ACHN (cell line): ENCODE results near the gene PALM.
"Not testable (repeated sequence)": the region's sequence is repeated elsewhere in the genome, so short reads cannot be mapped to it uniquely, and the experiment has no call there.

ENCODE experiments used
- DNase-seq: peaks from one replicate; pipeline ENCODE4 v3.0.0-alpha.2; 2015
- in situ Hi-C: cut with HindIII; loops from 2 replicates; pipeline ENCODE4 v1.10.0; 2017; ENCODE audit warnings: low sequenced_read_pairs, low pct_ligation_motif_present, low pct_unique_long_range_greater_than_20kb

Gene PALM

DNA sequence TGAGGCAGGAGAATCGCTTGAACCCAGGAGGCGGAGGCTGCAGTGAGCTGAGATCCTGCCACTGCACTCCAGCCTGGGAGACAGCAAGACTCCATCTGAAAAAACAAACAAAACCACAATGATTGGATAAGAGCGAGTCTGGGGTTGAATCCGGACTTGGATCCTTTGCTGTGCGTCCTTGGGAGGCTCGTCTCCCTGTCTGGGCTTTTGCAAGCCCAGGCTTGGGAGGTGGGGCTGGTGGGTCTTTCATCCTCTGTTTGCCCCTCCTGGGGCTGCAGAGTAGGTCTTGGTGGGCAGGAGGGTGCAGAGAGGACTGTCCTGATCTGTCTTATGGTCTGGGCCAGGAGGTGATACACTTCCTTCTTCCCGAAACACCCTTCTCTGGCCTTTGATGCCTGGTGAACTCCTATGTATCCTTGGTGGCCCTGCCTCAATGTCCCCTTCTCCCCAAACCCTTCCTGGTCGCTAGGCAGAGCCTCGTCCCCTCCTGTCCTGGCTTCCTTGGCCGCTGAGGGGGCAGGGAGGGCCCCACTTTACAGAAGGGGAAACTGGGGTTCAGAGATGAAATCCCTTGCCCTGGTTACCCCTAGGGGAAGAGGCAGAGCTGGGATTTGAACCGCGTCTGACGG lies 16.8 kb downstream of the PALM start:
- in situ Hi-C loops, result no loop called here
- DNase-seq, result no peak

DNA sequence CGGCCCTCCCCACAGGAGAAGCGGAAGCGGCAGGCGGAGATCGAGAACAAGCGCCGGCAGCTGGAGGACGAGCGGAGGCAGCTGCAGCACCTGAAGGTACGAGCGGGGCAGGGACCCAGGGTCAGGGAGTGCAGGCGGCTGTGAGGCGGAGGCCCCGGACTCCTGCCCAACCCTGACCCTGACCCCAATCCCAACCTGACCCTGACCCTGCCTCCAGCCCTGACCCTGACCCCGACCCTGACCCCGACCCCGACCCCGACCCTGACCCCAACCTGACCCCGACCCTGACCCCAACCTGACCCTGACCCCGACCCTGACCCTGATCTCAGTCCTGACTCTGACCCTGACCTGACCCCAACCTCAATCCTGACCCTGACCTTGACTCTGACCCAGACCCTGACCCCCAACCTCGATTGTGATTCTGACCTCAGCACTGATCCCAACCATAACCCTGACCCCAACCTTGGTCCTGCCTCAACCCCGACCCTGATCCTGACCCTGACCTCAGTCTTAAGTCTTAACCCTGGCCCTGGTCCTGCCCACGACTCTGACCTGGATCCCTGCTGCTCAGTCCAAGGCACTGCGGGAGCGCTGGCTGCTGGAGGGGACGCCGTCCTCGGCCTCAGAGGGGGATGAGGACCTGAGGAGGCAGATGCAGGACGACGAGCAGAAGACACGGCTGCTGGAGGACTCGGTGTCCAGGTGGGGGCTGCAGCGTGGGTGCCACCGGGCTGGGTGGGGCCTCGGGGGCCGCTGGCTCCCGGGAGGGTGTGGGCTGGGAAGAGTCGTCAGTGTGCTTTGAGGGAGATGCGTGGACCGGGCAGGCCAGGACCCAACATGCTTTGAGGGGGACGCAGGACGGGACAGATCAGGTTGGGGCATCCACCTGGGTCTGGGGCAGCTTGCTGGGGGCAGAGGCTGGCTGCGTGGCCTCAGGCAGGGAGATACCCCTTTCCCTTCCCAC lies 18.5 kb downstream of the PALM start:
- in situ Hi-C loops, result no loop called here
- DNase-seq, result no peak

GRCh38 chr19:728011-728410 lies 19.3 kb downstream of the PALM start:
- no peak for DNase-seq
- in situ Hi-C loops, result no loop called here

DNA sequence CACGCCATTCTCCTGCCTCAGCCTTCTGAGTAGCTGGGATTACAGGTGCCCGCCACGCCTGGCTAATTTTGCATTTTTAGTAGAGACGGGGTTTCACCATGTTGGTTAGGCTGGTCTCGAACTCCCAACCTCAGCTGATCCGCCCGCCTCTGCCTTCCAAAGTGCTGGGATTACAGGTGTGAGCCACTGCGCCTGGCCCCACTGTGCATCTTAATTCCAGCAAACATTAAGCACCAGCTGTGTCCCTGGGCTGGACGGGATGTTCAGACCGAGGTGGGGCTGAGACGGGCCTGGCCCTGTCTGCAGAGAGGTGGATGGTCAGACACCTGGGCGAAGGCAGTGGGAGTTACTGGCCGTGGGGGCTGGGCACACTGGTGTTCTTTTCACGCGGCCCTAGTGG lies 20.8 kb downstream of the PALM start:
- in situ Hi-C loops, DNase-seq: not testable (repeated sequence)

- no peak for DNase-seq
- in situ Hi-C loops, result no loop called here
These were observed 21.4 kb downstream of the PALM start for GRCh38 chr19:729965-730668.

DNA sequence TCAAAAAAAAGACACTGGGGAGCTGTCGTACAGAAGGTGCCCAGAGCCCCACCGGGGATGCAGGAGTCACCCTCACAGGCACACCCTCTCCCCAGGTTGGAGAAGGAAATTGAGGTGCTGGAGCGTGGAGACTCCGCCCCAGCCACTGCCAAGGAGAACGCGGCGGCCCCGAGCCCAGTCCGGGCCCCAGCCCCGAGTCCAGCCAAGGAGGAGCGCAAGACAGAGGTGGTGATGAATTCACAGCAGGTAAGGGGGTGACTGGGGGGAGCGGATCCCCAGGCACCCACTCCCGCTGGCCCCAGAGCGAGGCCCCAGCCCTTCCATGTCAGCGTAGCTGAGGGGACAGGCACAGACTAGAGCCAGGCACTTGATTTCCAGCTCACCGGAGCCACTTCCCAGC lies 22.3 kb downstream of the PALM start:
- no peak for DNase-seq
- in situ Hi-C loops, result no loop called here

DNA sequence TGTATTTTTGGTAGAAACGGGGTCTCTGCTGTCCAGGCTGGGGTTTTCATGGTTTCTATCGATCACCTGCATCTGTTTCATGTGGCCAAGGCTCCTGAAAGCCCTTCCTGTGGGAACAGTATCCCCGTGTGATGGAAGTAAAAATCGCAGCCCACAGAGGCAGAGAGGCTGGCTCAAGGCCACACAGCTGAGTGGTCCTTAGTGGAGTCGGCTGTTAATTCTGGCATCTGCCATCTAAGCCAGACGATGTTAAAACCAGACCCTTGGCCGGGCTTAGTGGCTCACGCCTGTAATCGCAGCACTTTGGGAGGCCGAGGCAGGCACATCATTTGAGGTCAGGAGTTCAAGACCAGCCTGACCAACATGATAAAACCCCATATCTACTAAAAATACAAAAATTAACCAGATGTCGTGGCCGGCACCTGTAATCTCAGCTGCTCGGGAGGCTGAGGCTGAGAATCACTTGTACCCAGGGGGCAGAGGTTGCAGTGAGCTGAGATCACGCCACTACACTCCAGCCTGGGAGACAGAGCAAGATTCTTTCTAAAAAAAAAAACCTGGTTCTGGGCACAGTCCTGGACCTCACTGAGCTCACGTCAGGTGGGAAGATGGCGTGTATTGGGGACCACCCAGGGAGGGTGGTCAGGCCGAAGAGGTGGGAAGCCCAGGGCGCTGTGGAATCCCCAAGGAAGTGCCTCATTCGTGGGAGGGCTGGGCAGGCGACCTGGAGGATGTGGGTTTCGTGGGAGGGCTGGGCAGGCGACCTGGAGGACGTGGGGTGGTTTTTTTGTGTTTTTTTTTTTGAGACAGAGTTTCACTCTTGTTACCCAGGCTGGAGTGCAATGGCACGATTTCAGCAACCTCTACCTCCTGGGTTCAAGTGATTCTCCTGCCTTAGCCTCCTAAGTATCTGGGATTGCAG lies 23.7 kb downstream of the PALM start:
- in situ Hi-C loops, result no loop called here
- no peak for DNase-seq

DNA sequence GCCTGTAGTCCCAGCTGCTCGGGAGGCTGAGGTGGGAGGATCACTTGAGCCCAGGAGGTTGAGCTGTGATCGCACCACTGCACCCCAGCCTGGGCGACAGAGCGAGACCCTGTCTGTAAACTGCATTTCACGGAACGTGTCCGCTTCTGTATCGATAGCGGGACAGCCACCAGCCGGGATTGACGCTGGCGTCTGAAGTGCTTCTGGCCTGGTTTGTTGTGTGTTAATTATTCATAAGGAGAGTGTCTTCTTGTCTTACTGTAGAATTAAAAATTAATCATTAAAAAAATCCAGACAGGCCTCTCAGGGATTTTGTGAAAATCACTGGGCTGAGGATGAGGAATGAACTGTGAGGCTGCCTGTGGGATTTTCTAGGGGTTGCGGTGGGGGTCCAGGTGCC lies 26.0 kb downstream of the PALM start:
- in situ Hi-C loops, result no loop called here
- DNase-seq, result peak; percentile 65

- in situ Hi-C loops, result no loop called here
- DNase-seq, result no peak
These were observed 27.4 kb downstream of the PALM start for GRCh38 chr19:736125-736524.

DNA sequence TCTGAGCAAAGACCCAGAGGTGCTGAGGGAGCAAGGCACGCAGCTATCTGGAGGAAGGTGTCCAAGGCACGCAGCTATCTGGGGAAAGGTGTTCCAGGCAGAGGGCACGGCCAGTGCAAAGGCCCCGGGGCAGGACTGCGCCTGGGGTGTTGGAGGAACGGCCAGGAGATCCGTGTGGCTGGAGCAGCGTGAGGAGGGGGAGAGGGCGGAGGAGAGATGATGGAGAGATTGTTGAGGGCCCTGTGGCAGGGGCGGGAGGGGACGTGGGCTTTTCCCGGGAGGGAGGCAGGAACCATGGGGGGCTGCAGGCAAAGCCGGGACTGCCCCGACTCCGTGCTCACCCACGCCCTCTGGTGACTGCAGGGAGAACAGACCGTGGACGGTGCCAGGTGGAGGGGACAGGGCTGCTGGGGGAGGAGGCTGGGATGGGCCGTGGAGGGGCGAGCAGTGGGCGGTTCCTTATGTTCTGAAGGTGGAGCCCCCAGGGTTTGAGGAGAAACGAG lies 28.9 kb downstream of the PALM start:
- in situ Hi-C loops, result no loop called here

GRCh38 chr19:738509-739128 lies 29.9 kb downstream of the PALM start:
- in situ Hi-C loops, result no loop called here
- no peak for DNase-seq

More for the DNA sequence above, 28.9 kb downstream of the PALM start:
- DNase-seq, result peak; percentile 44

GRCh38 chr19:739998-740715 lies 31.4 kb downstream of the PALM start:
- DNase-seq, result no peak
- in situ Hi-C loops, result no loop called here

DNA sequence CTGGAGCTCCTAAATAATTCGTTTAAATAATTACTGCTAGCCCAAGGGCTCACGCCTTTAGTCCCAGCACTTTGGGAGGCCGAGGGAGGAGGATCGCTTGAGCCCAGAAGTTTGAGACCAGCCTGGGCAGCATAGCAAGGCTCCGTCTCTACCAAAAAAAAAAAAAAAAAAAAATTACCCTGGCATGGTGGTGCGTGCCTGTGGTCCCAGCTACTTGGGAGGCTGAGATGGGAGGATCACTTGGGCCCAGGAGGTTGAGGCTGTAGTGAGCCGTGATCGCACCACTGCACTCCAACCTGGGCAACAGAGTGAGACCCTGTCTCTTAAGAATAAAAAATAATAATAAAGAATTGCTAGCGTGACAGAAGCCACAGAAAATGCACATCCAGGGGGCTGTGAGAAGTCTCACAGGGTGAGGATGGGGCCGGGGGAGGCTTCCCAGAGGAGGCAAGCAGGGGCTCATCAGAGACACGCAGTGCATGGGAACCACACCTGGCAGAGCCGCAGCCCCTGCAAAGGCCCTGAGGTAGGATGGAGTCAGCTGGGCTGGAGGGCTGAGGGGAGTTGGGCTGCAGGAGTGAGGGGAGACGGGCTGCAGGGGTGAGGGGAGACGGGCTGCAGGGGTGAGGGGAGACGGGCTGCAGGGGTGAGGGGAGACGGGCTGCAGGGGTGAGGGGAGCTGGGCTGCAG lies 32.2 kb downstream of the PALM start:
- DNase-seq, in situ Hi-C loops: not testable (repeated sequence)

DNA sequence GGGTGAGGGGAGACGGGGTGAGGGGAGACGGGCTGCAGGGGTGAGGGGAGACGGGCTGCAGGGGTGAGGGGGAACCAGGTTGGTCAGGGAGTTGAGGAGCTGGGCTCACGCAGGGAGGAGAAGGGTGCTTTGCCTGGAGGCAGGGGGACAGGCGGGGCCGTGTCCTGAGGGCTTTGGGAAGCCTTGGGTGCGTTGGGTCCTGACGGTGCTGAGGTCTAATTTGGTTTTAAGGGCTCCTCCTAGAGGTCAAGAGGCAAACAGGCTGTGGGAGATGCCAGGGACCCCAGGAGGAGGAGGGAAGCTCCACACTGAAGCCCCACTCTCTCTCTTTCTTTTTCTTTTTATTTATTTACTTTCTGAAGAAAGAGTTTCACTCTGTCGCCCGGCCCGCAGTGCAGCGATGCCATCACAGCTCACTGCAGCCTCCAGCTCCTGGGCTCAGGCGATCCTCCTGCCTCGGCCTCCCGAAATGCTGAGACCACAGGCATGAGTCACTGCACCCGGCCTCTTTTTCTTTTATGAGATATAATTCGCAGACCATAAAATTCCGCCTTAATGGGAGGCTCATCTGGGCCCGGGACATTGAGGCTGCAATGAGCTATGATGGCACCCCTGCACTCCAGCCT lies 32.9 kb downstream of the PALM start:
- peak; percentile 31 for DNase-seq
- in situ Hi-C loops, result no loop called here

- in situ Hi-C loops, result no loop called here
These were observed 33.9 kb downstream of the PALM start for GRCh38 chr19:742540-743075.

GRCh38 chr19:743168-743687 lies 34.5 kb downstream of the PALM start:
- DNase-seq, result no peak

More at GRCh38 chr19:742540-743075, 33.9 kb downstream of the PALM start:
- DNase-seq, result no peak

More at GRCh38 chr19:743168-743687, 34.5 kb downstream of the PALM start:
- in situ Hi-C loops, result no loop called here
